ENCODE results near the gene OR7A10.
"Not testable (repeated sequence)": the region's sequence is repeated elsewhere in the genome, so short reads cannot be mapped to it uniquely, and the experiment has no call there.

Gene OR7A10

GRCh38 chr19:14795078-14795721, 53.5 kb downstream of the OR7A10 start:
- DNase-seq (ENCODE audit: low spot score), result no peak

DNA sequence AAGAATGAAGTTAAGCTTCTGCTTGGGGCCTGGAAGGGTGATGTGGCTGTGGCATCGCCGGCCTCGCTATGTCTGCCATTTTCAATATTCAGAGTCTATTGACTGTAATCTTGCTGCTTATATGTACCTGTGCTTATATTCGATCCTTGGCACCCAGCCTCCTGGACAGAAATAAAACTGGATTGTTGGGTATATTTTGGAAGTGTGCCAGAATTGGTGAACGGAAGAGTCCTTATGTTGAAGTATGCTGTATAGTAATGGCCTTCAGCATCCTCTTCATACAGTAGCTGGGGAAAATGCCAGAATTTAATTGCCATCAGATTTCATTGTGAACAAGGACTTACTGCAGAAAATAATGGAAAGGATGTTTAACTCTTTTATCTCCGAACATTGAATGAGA, 56.5 kb downstream of the OR7A10 start:
- DNase-seq (ENCODE audit: low spot score), result not testable (repeated sequence)
